A172 (cell line): ENCODE data around the gene LHFPL3. TPM values are rescaled to one million over a fixed set of nuclear protein-coding genes. Genes with fewer than 3 reads are reported as not detected.
"Not testable (repeated sequence)": the region's sequence is repeated elsewhere in the genome, so short reads cannot be mapped to it uniquely, and the experiment has no call there.

Source experiments
- DNase-seq: peaks from one replicate; pipeline ENCODE4 v3.0.0-alpha.2; 2015; ENCODE audit warnings: low spot score
- total RNA-seq: library from RNA; depleted of rRNA; stranded (reverse); fragments of >200 nt; shearing (Covaris generic); gene quantifications from 2 replicates; pipeline ENCODE4 v1.2.3, GENCODE V29; 2014

Gene LHFPL3
- total RNA-seq, 1 experiment from 2014 or later, result not detected

DNA sequence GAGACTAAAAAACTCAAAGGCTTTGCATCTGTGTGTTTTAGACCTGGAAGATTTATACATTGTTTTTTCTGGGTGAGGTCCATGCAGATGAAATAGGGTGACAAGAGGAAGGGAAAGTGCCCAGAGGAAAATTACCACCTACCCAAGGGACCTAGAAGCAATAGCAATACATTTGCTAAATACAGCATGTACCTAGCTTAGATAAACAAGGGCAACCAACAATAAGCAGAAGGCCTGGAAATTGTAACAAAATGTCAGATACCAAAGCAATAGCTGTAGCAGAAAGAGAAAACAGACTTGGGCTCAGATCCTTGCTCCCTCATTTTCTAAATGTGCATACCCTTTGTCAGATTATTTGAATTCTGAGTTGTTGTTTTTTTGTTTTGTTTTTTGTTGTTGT is 367.2 kb downstream of the LHFPL3 start:
- DNase-seq, result no peak

DNA sequence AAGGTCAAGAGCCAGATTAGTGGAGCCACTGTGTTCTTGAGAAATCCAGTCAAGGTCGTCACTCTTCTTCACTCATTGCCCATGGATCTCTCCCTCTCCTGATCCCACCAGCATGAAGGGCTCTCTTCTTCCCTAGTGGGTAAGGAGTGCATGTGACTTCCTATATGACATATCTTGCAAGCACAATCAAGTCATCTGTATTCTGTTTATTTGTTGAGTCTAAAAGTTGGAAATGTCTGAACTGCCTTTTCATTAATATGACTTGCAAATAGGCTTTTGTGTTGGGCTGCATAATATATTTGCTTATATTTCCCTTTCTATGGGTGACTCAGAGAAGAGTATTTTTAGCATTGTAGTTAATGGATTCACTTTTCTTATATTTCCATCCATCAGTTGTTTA is 371.9 kb downstream of the LHFPL3 start:
- no peak for DNase-seq

DNA sequence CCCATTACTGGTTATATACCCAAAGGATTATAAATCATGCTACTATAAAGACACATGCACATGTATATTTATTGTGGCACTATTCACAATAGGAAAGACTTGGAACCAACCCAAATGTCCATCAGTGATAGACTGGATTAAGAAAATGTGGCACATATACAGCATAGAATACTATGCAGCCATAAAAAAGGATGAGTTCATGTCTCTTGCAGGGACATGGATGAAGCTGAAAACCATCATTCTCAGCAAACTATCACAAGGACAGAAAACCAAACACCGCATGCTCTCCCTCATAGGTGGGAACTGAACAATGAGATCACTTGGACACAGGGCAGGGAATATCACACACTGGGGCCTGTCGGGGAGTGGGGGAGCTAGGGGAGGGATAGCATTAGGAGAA is 392.6 kb downstream of the LHFPL3 start:
- DNase-seq, result not testable (repeated sequence)

DNA sequence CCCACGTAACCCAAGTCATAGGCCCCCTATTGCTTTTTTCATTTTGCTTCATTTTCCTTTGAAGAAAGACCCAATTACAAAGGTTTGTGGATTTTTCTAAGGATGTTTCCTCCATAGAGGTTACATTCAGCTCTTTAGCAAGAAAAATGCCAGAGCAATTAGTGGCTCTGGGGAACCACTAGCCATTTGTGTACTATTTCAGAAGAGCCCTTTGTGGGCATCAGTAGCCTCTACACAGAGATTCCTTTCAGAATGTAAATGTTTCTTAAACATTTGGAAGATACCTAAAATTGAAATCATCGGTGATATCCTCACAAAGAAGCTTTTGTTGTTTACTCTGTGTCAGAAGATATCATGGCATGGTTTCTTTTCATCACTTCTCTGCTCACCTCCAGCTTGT is 394.6 kb downstream of the LHFPL3 start:
- DNase-seq, result no peak

DNA sequence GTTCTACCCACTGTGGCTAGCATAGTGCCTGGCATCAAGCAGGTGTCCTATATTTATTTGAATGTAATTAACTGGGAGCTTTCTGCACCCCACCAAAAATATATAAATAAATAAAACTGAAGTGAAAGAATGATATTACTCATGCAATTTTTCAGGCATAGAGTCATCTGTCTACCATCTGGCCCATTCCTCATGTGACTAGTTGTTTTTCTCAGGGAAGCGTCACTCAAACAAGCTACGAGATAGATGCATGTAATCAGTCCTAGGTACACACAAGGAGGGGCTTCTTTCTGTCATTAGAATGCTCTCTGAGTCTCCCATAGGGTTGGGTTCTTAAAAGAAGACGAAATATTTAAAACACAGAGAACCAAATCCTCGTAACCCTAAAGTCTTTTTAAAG is 430.1 kb downstream of the LHFPL3 start:
- DNase-seq, result no peak

DNA sequence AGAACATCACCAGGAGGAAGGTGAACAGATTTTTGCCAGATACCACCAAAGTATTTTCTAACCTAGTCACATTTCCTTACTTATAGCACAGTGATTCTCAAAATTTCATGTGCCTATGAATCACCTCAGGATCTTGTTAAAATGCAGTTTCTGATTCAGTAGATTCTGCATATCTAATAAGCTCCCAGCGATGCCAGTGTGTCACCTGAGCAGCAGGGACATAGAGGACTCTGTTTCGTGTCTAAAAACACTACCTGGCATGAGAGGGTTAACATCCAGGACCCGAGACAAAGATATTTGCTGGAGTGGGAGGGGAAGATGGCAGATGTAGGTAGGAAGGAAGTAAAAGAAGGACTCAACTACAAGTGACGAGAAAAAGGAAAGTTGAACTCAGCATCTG is 433.5 kb downstream of the LHFPL3 start:
- no peak for DNase-seq

DNA sequence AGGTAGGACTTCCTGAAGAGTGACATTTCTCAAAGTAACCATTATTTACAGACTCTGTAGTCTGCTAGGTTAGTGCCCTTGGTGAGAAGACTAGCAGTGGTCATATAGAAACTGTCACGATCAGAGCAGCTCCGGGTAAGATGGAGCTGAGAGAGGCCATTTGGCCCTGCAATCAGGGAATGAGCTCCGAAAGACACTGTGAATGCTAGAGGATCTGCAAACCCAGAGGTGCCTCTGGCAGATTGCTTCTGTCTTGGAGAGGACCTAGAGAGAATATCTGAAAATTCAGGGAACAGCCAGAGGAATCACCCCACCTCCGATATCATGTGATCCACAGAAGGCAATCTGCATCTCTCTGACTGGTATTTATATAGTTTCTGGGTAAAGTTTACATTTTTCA is 438.7 kb downstream of the LHFPL3 start:
- no peak for DNase-seq

DNA sequence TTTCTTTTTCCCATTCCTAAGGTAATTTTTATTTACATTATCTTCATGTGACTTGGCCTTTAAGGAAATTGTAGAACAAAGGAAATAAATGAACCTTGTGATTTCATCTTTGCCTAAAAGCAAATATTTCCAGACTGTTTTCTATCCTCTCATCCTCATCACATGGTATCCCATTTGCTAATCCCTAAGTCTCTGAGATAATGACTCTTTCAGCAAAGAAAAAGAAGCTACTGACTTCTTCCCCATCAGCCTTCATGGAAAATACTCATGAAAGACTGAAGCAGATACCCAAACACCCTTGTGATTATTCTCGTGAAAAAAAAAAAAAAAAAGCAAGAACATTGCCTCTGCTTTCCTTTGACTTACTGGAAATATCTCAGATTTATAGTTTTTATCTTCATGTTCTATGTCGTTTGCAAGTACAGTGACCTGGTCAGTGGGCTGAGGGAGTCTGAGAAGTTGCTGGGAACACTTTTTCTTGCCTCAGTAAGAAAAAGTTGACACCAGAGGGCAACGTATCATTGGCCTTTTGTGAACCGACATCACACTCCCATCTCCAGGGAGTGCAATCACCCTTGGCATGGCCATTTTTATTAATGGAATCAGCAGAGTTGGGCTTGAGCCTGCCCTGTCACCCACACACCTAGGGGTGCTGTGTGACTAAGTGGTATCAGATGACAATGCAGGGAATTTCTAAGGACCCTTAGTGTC is 439.6 kb downstream of the LHFPL3 start:
- no peak for DNase-seq

DNA sequence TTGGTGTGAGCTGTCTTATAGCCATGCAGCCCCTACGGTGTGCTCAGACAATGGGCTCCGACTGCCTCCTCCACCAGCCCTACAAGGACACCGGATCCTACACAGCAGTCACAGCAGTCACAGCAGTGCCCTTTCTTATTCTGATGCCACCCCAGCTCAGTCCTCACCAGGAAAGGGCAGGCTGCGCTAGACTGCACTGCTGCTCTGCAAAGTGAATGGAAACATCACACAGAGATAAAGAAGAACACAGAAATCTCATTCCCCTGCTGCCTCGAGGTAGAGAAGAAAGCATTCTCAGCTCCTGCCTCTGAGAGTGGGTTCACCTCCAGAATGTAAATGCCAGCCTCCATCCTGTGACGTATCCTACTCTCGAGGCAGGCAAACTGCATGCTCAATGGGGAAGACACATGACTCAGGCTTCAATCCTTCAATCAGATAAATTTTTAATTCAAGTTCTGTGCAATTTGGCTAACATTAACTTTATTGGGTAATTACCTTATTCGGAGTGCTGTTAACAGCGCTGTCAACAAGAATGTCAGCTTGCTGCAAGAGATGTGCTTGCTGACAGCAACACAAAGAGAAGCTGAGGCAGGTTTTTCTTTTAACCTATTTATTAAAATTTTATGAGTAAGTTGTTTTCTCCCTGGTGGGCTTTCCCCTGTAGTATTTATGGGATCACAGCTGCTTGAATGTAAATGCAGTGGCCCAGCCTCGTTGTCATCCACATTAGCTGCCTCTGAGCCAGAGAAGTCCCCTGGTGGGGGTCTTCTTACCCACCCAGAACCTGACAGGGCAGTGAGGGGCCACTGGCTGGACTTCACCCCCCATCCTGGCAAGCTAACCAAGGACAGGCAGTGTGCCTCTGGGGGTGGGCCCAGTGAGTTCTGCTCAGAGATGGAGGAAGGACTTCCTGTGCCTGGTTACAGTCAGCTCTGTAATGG is 444.3 kb downstream of the LHFPL3 start:
- no peak for DNase-seq

DNA sequence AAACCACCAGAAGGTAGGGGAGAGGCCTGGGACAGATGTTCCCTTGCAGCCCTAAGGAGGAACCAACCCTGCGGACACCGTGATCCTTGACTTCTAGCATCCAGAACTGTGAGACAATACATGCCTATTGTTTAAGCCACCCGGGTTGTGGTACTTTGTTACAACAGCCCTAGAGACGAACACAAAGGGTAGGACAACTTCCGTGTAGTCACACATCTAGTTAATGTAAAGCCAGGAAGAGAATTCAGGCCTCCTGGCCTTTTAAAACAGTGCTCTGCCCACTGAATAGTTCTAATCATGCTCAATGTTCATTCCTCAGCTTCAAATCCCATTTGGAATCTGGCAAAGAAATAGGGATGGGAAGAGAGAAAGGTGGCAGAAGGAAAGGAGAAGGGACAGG is 445.4 kb downstream of the LHFPL3 start:
- no peak for DNase-seq

DNA sequence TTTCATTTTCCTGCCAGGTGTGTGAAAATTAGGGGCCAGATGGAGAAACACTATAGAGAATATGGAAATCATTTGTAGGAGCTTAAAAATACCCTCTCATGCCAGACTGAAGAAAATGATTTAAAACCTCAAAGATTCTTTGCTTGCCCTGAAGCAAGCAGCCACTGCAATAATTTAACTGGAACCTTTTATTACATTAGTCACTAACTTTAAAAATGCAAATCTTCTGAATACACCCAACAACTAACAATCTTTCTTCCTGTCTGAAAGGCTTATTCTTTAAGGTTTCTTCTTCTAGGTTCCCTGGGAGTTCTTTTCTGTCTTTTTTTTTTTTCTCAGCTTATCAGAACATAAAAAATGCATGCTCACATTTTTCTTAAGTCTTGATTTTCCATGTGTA is 447.1 kb downstream of the LHFPL3 start:
- no peak for DNase-seq

DNA sequence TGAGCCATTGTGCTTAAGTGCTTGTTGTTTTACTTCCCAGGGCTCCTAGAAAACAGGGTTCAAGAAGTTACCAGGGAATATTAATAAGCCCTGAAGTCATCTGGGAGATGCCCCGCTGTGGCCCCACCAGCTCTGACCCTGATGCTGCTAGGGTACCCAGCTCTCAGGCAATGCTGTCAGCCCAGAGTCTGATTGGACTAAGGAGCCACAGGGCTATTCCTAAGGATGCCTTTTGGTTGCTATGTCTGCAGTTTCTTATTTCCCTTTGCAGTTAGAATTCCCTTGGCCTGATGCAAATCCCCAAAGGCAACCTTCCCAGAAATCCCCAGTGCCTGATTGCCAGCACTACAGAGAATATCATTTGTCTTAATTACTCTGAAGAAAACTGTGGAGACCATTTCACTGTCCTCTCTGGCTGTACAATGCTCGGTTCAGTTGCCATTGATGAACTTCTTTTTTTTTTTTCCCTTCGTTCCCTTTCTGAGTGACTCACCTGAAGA is 448.9 kb downstream of the LHFPL3 start:
- no peak for DNase-seq

DNA sequence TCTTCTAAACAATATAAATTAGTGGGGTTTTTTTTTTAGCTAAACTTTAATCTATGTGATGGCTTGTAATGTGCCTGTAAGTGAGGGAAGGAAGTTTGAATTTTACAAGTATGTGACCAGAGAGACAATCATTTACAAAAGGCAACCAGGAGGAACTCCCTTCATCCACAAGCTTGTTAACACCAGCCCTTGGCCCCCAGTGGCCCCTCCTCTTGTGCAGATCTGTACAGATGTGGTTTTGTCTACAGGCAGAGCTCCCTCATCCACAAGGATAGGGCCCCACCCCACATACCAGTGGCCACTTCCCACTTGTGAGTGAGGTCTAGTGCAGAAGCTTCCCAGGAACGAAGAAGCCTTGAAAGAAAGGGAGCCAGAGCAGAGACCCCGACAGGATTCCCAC is 451.5 kb downstream of the LHFPL3 start:
- no peak for DNase-seq

DNA sequence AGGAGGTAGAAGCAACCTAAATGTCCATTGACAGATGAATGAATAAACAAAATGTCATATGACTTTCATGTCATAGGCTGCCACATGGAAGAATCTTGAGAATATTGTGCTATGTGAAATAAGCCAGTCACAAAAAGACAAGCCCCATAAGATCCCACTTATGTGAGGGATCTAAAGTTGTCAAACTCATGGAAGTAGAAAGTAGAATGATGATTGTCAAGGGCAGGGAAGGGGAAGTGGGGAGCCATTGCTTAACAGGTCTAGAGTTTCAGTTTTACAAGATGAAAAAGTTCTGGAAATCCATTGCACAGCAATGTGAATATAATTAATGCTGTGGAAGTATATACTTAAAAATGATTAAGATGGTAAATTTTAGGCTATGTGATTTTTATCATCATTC is 456.3 kb downstream of the LHFPL3 start:
- no peak for DNase-seq

DNA sequence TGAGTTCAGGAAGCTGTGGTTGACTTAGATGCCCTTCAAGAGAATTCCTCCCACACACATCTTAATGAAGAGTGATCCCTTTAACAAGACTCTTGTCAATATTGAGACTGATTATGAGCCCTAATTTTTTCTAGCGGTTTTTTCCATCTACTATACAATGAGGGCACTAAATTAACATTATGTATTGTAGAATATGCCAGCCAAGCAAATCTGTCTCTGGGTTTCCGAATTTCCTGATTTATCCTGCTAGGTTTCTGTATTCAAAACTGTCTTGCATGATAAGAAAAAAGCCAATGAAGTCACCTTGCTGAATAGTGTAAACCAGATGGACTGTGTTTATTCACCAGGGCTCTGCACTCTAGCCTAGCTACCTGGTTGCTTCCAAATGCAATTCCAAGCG is 461.4 kb downstream of the LHFPL3 start:
- DNase-seq, result no peak

DNA sequence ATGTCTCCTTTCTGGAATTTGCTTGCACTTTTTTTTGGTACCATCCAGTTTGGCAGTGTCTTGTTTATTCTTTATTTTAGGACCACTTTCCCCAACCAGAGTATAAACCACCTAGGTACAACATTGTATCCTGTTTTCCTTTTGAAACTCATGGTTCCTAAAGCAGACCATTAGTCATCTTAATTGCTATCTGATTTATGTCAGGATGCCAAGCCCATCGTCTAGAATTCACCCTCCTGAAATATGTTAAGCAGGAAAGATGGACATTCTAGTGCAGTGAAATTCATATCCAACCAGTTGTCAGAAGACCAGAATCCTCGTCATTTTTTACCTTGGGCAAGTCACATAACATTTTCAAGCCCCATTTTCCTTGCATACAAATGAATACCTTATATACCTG is 462.0 kb downstream of the LHFPL3 start:
- DNase-seq, result peak; percentile 5

DNA sequence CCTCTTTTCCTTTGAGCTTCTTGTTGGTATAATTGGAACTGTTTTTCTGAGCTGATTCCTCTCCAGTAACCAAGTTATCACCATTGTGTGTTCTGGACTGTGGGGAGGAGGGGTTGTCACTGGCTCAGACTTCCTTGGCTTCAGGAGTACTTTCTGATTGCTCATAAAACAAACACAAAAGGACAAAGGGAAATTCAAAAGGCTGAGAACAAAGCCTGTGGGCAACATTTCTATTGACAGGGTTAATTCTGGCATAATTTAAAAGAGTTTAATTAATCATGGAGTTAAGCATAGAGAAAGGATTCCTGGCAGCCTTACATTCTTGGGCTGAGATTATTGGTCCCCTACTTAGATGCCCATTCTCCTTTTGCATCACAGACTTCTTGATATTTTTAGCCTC is 462.7 kb downstream of the LHFPL3 start:
- DNase-seq, result peak; percentile 5

DNA sequence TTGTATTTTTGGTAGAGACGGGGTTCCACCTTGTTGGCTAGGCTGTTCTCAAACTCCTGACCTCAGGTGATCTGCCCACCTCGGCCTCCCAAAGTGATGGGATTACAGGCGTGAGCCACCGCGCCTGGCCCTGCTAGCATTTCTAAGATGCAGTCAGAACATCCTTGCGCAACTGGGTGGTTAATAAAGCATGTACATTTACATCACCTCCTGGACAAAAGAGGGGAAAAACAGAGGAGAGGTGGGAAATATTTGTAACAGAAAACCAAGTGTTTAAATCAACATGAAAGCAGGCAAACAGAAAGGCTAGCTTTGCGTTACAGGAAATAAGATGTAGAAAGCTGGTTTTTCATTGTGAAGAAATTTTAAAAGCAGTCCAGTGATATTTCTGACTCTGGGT is 464.7 kb downstream of the LHFPL3 start:
- DNase-seq, result no peak

DNA sequence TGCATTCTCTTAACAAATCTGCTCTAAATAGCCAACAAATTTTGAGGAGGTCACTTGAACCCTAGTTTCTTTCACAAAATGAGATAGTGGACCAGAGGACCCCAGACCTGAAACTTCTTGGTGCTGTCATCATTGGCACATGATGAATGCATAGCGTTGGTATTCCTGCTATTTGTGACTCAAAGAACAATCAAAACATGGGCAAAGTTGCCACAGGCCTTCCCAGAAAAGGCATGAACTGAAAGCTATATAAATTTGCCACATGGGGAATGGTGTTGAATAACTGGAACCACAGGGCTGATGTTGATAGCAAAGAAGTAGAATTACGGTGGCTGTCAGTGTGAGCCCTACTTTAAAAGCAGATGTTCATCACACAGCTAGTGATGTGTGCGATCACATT is 465.8 kb downstream of the LHFPL3 start:
- no peak for DNase-seq

DNA sequence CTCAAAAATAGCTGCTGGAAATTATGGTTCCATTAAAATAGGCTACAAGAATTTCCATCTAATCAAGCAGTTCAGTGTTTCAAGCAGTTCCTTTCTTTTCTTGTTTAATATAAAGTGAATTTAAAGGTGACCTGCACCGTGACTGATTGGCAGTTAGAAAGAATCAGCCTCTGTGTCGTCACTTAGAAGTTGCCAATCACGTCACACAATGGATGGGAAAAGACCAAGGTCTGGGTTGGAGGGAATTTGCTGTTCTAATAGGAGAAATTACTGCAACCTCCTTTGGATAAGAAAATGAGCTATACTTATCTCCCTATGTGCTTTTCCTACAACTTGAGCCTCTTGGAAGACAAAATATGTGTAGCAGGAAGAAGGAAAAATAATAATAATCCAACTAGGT is 466.2 kb downstream of the LHFPL3 start:
- no peak for DNase-seq

DNA sequence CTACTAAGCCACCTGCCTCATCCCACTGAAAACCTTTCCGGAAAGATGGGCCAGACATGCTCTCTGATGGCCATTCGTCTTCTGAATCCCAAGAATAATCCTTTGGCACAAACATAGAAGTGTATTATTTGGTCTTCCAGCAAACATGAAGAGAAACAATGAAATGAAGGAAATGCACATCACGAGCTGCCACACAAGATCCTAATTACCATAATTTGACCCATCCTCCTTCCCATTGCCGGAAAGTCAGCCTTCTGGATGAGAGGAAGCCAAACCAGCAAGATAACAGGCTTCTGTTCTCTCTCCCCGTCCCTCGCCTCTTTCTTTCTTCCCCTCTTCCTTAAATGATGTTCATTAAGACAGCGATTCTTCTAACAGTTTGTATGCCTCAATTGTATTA is 466.7 kb downstream of the LHFPL3 start:
- no peak for DNase-seq

DNA sequence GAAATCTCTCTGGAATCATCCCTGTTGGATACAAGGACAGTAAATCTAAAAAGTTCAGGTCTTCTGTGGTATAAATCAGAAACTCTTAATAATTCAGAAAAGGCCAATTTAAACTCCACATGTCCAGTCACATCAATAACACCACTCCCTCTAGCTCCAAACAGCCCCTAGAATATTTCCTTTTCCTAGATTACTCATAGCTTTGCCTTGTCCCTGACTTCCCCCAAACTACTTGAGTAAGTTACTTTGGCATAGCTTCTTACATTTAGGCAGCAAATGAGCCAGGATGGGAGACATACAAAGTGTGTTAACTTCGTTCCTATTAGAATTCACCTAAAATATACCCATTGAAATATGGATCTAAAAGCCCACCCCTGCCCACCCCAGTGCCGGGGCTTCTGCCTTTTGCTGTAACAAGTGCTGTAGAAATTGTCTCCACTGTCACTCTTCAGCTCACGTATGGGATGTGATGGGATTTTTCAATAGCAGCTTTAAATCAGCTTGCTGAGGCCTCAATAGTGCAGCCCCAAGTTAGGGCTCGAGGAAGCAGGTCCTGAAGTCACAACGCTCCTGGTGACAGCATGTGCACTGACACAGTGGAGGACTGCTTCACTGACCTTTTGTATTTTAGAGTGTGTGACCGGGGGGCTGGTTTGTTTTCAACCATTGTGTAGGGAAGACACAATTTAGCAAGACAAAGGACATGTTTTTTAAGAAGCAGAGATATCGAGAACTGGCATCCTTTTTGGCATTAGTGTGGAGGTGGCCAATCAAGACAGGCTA is 467.4 kb downstream of the LHFPL3 start:
- no peak for DNase-seq
